Prostate gland (tissue), 2 donors: Measurements from ENCODE around the gene BLVRB. TPM values are rescaled to one million over a fixed set of nuclear protein-coding genes. Genes with fewer than 3 reads are reported as not detected.
"Not testable (repeated sequence)": the region's sequence is repeated elsewhere in the genome, so short reads cannot be mapped to it uniquely, and the experiment has no call there.

Source experiments
- DNase-seq: peaks from one replicate; pipeline ENCODE4 v3.0.0-alpha.2; 2019; ENCODE audit warnings: low spot score
- H3K27ac ChIP-seq, 2 donors: fragments of 200-600 bp; sonication (generic); 2 replicates each; pipeline ENCODE4 v1.5.1; 2017 to 2019
- H3K27me3 ChIP-seq: fragments of 200-600 bp; sonication (generic); replicated peaks from 2 replicates; pipeline ENCODE4 v1.5.1; 2019; ENCODE audit not compliant: insufficient read depth
- H3K36me3 ChIP-seq, 2 donors: fragments of 200-600 bp; sonication (generic); 1 replicate in 1 of 2; 2 replicates in 1 of 2; pipeline versions ENCODE4 v1.5.1 to v1.8.1; 2017 to 2019
- H3K4me1 ChIP-seq: fragments of 200-600 bp; sonication (generic); replicated peaks from 2 replicates; pipeline ENCODE4 v1.5.1; 2019
- H3K4me3 ChIP-seq, 2 donors: fragments of 200-600 bp; sonication (generic); 2 replicates each; pipeline ENCODE4 v1.5.1; 2017 to 2019
- H3K9me3 ChIP-seq: fragments of 200-600 bp; sonication (generic); 2 replicates; pipeline ENCODE4 v1.5.1; 2017
- CTCF ChIP-seq, 4 experiments: fragments of 200-600 bp in 2 of 4; fragments of 450-650 bp in 2 of 4; sonication (generic) in 2 of 4; IDR thresholded peaks; 1 replicate in 3 of 4; 2 replicates in 1 of 4; pipeline ENCODE4 v1.5.1; 2016 to 2019; ENCODE audit warnings: antibody characterized with exemption in 4 of 4, mild to moderate bottlenecking in 2 of 4, moderate library complexity in 2 of 4
- POLR2A ChIP-seq: fragments of 450-650 bp; IDR thresholded peaks from one replicate; pipeline ENCODE4 v1.6.1; 2016; ENCODE audit warnings: antibody characterized with exemption, mild to moderate bottlenecking
- POLR2AphosphoS5 ChIP-seq: sonication (generic); formaldehyde crosslinking; IDR thresholded peaks from one replicate; pipeline ENCODE4 v1.6.1; 2017; ENCODE audit warnings: antibody characterized with exemption
- WGBS: methylation state at CpG from one replicate; pipeline ENCODE4 v1.1.5; 2018; 5-methylcytosine and 5-hydroxymethylcytosine counted together
- intact Hi-C: fragments of 100-400 bp; cut with DNase I; formaldehyde crosslinking; loops from one replicate; pipeline ENCODE4 v1.14.2; 2022
- total RNA-seq, 2 donors: library from RNA; depleted of rRNA; stranded (reverse); fragments of >200 nt; gene quantifications; one replicate each; pipeline ENCODE4 v1.1.0, GENCODE V29; 2016

The BLVRB gene
- total RNA-seq, 2 donors from 2014 or later = 101 to 261 TPM

GRCh38 chr19:40466219-40466984 lies 857 bp upstream of the BLVRB start:
- H3K9me3 ChIP-seq = no peaks in the 10 kb centered on the region
- no peaks in the 10 kb centered on the region for H3K36me3 ChIP-seq
- peak overlapping the region; percentile 81 to 96 for H3K27ac ChIP-seq
- TF ChIP-seq POLR2AphosphoS5 (no peak), CTCF (IDR thresholded peaks at IDR 0.05) (no peak), POLR2A (no peak)
- H3K27me3 ChIP-seq = no peaks in the 10 kb centered on the region
- no peak for DNase-seq
- intact Hi-C loops = loop anchor here (5.0 to 10.0 kb wide), 4 partner anchors 58 to 168 kb away; partner anchors contain the start of genes LTBP4 and SHKBP1
- H3K4me1 ChIP-seq = peaks cover 11% of the 10 kb centered on the region
- peak overlapping the region; percentile 29 to 69 for H3K4me3 ChIP-seq
- WGBS = 8% methylated on average over 47 of the region's 48 CpGs

GRCh38 chr19:40465025-40465556 lies 454 bp downstream of the BLVRB start:
- Histone ChIP-seq H3K4me3 (peak overlapping the region; percentile 69 to 71), H3K4me1 (peaks cover 11% of the 10 kb centered on the region), H3K27me3 (no peaks in the 10 kb centered on the region), H3K36me3 (no peaks in the 10 kb centered on the region), H3K9me3 (no peaks in the 10 kb centered on the region), H3K27ac (peak overlapping the region; percentile 96 to 97)
- TF ChIP-seq POLR2AphosphoS5 (no peak), CTCF (IDR thresholded peaks at IDR 0.05) (no peak), POLR2A (no peak)
- intact Hi-C loops = loop anchor here (2.0 to 10.0 kb wide), 6 partner anchors 20 to 170 kb away; partner anchors contain the start of genes LTBP4, SERTAD1, SERTAD3 and SHKBP1
- DNase-seq = no peak
- WGBS = 14% methylated on average over 11 of the region's 11 CpGs

- peak overlapping the region; percentile 69 to 71 for H3K4me3 ChIP-seq
Measured at GRCh38 chr19:40464059-40465024, 1.2 kb downstream of the BLVRB start.

GRCh38 chr19:40463587-40464037 lies 1.9 kb downstream of the BLVRB start:
- H3K4me3 ChIP-seq, H3K36me3 ChIP-seq, H3K27me3 ChIP-seq, DNase-seq, H3K9me3 ChIP-seq: not testable (repeated sequence)
- intact Hi-C loops = loop anchor here (2.0 to 10.0 kb wide), 5 partner anchors 19 to 171 kb away; partner anchors contain the start of genes LTBP4, SERTAD1 and SERTAD3
- H3K4me1 ChIP-seq = peaks cover 11% of the 10 kb centered on the region
- H3K27ac ChIP-seq = peak overlapping the region; percentile 96 to 97
- WGBS = 77% methylated on average over 12 of the region's 12 CpGs

More at GRCh38 chr19:40464059-40465024, 1.2 kb downstream of the BLVRB start:
- Histone ChIP-seq H3K9me3 (no peaks in the 10 kb centered on the region), H3K36me3 (no peaks in the 10 kb centered on the region), H3K4me1 (peaks cover 11% of the 10 kb centered on the region), H3K27me3 (no peaks in the 10 kb centered on the region), H3K27ac (peak overlapping the region; percentile 96 to 97)
- TF ChIP-seq CTCF (IDR thresholded peaks at IDR 0.05) = peak; percentile 72 to 90 (median 84)
- peak; percentile 74 for TF ChIP-seq POLR2AphosphoS5
- TF ChIP-seq POLR2A = peak; percentile 35
- peak; percentile 69 for DNase-seq
- 18% methylated on average over 11 of the region's 11 CpGs for WGBS
- intact Hi-C loops = loop anchor here (2.0 to 10.0 kb wide), 6 partner anchors 20 to 170 kb away; partner anchors contain the start of genes LTBP4, SERTAD1, SERTAD3 and SHKBP1
